PC-3 (cell line): Measurements from ENCODE around the gene TTC34.

Source experiments
- CTCF ChIP-seq: fragments of 300-600 bp; sonication (generic); conservative IDR thresholded peaks from 2 replicates; pipeline ENCODE4 v1.5.1; 2017; ENCODE audit warnings: antibody characterized with exemption, low read depth, mild to moderate bottlenecking, low read length
- EZH2 ChIP-seq: fragments of 300-600 bp; sonication (generic); IDR thresholded peaks from one replicate; pipeline ENCODE4 v1.6.1; 2017; ENCODE audit warnings: antibody characterized with exemption, mild to moderate bottlenecking, low read length; ENCODE audit not compliant: unreplicated experiment

GRCh38 chr1:2612591-2613365 is 188.7 kb downstream of the TTC34 start:
- TF ChIP-seq CTCF (no peak), EZH2 (no peak)
